ENCODE measurements around the gene EPG5.

- TF ChIP-seq CTCF (IDR thresholded peaks at IDR 0.05) (no peak), POLR2AphosphoS5 (IDR thresholded peaks at IDR 0.05) (no peak)
Observed at GRCh38 chr18:45806226-45806625, 160.9 kb downstream of the EPG5 start.
